SK-N-MC (cell line): ENCODE measurements around the gene MZF1.

Source experiments
- EZH2 ChIP-seq: fragments of 200-600 bp; sonication (generic); IDR thresholded peaks from one replicate; pipeline ENCODE4 v1.6.1; 2017; ENCODE audit warnings: antibody characterized with exemption
- FOXP2 ChIP-seq: optimal IDR thresholded peaks from 2 replicates; pipeline ENCODE3; 2011; ENCODE audit warnings: mild to moderate bottlenecking, moderate library complexity; ENCODE audit not compliant: insufficient read depth; ENCODE audit errors: extremely low read length, control extremely low read depth
- POLR2AphosphoS5 ChIP-seq: IDR thresholded peaks from 2 replicates; pipeline ENCODE4 v1.6.1; 2012; ENCODE audit warnings: mild to moderate bottlenecking, low read depth, low read length, borderline replicate concordance

DNA sequence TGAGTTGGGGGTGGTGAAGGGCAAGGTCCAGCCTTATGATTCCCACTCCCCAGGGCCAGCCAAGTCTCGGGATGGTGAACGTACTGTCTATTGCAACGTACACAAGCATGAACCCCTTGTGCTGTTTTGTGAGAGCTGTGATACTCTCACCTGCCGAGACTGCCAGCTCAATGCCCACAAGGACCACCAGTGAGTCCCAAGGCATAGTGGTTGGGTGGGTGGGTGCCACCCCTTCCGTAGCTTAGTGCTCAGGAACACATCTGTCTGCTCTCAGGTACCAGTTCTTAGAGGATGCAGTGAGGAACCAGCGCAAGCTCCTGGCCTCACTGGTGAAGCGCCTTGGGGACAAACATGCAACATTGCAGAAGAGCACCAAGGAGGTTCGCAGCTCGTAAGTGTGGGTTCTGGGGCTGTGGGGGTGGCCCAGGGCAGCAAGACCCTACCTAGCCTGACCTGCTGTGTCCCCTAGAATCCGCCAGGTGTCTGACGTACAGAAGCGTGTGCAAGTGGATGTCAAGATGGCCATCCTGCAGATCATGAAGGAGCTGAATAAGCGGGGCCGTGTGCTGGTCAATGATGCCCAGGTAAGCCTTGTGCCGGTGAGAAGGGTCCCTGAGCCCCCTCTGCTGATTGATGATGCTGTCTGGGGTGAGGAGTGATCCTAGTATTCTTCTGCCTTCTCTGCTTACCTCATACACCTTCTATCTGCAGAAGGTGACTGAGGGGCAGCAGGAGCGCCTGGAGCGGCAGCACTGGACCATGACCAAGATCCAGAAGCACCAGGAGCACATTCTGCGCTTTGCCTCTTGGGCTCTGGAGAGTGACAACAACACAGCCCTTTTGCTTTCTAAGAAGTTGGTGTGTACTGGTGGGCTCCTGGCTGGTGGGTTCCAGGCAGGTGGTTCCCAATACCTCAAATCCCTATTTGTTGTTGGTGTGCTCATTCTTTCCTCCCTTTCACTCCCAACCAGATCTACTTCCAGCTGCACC lies 25.5 kb downstream of the MZF1 start:
- TF ChIP-seq POLR2AphosphoS5: no peak; the same call in 1 of the 2 replicates
- no peak for TF ChIP-seq EZH2
- TF ChIP-seq FOXP2: no peak
